GM23338 (cell line): ENCODE results near the gene PDE4B. TPM values are rescaled to one million over a fixed set of nuclear protein-coding genes. Genes with fewer than 3 reads are reported as not detected.

Experiments
- ATAC-seq: fragments of 200-7000 bp; cut with Tn5 transposase; 3 replicates; pipeline ENCODE4 v1.9.1; 2020
- DNase-seq: peaks from one replicate; pipeline ENCODE4 v3.0.0-alpha.2; 2015; ENCODE audit warnings: low spot score
- H2AFZ ChIP-seq: fragments of 200-600 bp; sonication (generic); 2 replicates; pipeline ENCODE4 v1.8.0; 2016; ENCODE audit warnings: antibody characterized with exemption, mild to moderate bottlenecking, moderate library complexity
- H3F3A ChIP-seq: fragments of 200-600 bp; sonication (generic); replicated peaks from 2 replicates; pipeline ENCODE4 v1.8.0; 2017; ENCODE audit warnings: antibody characterized with exemption, mixed run types, low read depth
- H3K27ac ChIP-seq: fragments of 200-600 bp; sonication (generic); 2 replicates; pipeline ENCODE4 v1.6.1; 2016; ENCODE audit warnings: low read depth
- H3K27me3 ChIP-seq: fragments of 200-600 bp; sonication (generic); 2 replicates; pipeline ENCODE4 v1.8.0; 2016; ENCODE audit warnings: mild to moderate bottlenecking, mixed run types, moderate library complexity; ENCODE audit not compliant: insufficient read depth
- H3K36me3 ChIP-seq: fragments of 200-600 bp; sonication (generic); 2 replicates; pipeline ENCODE4 v1.8.0; 2016; ENCODE audit warnings: mild to moderate bottlenecking; ENCODE audit not compliant: insufficient read depth
- H3K4me1 ChIP-seq: fragments of 200-600 bp; sonication (generic); 2 replicates; pipeline ENCODE4 v1.8.0; 2016; ENCODE audit warnings: mild to moderate bottlenecking, moderate library complexity; ENCODE audit not compliant: insufficient read depth
- H3K4me2 ChIP-seq: fragments of 200-600 bp; sonication (generic); 2 replicates; pipeline ENCODE4 v1.7.1; 2017; ENCODE audit warnings: mixed run types
- H3K4me3 ChIP-seq: fragments of 200-600 bp; sonication (generic); 2 replicates; pipeline ENCODE4 v1.6.1; 2016; ENCODE audit warnings: mixed run types
- H3K79me2 ChIP-seq: fragments of 200-600 bp; sonication (generic); replicated peaks from 2 replicates; pipeline ENCODE4 v1.8.0; 2017; ENCODE audit warnings: mild to moderate bottlenecking; ENCODE audit not compliant: insufficient read depth
- H3K9me2 ChIP-seq: fragments of 200-600 bp; sonication (generic); 2 replicates; pipeline ENCODE4 v1.8.0; 2017; ENCODE audit not compliant: insufficient read depth
- H4K20me1 ChIP-seq: fragments of 200-600 bp; sonication (generic); replicated peaks from 2 replicates; pipeline ENCODE4 v1.8.0; 2017; ENCODE audit warnings: mild to moderate bottlenecking; ENCODE audit not compliant: insufficient read depth
- H3K27ac Mint-ChIP-seq: 2 replicates; pipeline ENCODE4 v1.8.0; 2020; ENCODE audit warnings: inconsistent platforms, mild to moderate bottlenecking, moderate library complexity, mixed read lengths
- H3K27me3 Mint-ChIP-seq: 3 replicates; pipeline ENCODE4 v1.8.0; 2022; ENCODE audit warnings: low read depth, mild to moderate bottlenecking, moderate library complexity, mixed read lengths, inconsistent platforms; ENCODE audit not compliant: insufficient read depth, poor library complexity
- H3K36me3 Mint-ChIP-seq: 3 replicates; pipeline ENCODE4 v1.8.0; 2021; ENCODE audit warnings: low read depth, mild to moderate bottlenecking, inconsistent platforms, moderate library complexity, mixed read lengths
- H3K4me1 Mint-ChIP-seq: 3 replicates; pipeline ENCODE4 v1.8.0; 2020; ENCODE audit warnings: mild to moderate bottlenecking, inconsistent platforms, mixed read lengths
- H3K4me3 Mint-ChIP-seq: 3 replicates; pipeline ENCODE4 v1.8.0; 2021; ENCODE audit warnings: moderate library complexity, mild to moderate bottlenecking, inconsistent platforms, mixed read lengths
- H3K9me3 Mint-ChIP-seq: 3 replicates; pipeline ENCODE4 v1.8.0; 2020; ENCODE audit warnings: moderate library complexity, mild to moderate bottlenecking, inconsistent platforms, mixed read lengths
- CREB1 ChIP-seq: fragments of 250-450 bp; sonication (Bioruptor Pico); IDR thresholded peaks from 2 replicates; pipeline ENCODE4 v1.5.0; 2020; ENCODE audit warnings: low read depth, mild to moderate bottlenecking, moderate library complexity
- CTCF ChIP-seq, 2 experiments: fragments of 200-600 bp in 1 of 2; sonication (generic) in 1 of 2; conservative IDR thresholded peaks; 2 replicates each; pipeline versions ENCODE4 v1.5.1 to v1.6.1; 2016 to 2017; ENCODE audit warnings: antibody characterized with exemption in 2 of 2, low read depth in 2 of 2, mild to moderate bottlenecking in 2 of 2, moderate library complexity in 1 of 2
- EZH2 ChIP-seq: fragments of 200-600 bp; sonication (generic); IDR thresholded peaks from one replicate; pipeline ENCODE4 v1.8.0; 2017; ENCODE audit warnings: antibody characterized with exemption, mild to moderate bottlenecking, low read depth; ENCODE audit not compliant: unreplicated experiment
- EZH2phosphoT487 ChIP-seq: fragments of 200-600 bp; sonication (generic); IDR thresholded peaks from one replicate; pipeline ENCODE4 v1.8.1; 2018; ENCODE audit warnings: antibody characterized with exemption; ENCODE audit not compliant: unreplicated experiment
- JUNB ChIP-seq: IDR thresholded peaks from one replicate; pipeline ENCODE4 v1.6.1; 2016; ENCODE audit warnings: antibody characterized with exemption; ENCODE audit not compliant: unreplicated experiment
- NANOG ChIP-seq: IDR thresholded peaks from 2 replicates; pipeline ENCODE4 v1.6.1; 2016; ENCODE audit warnings: antibody characterized with exemption, borderline replicate concordance
- POLR2AphosphoS5 ChIP-seq: IDR thresholded peaks from 2 replicates; pipeline ENCODE4 v1.6.1; 2016; ENCODE audit warnings: antibody characterized with exemption, low read depth
- STAT1 ChIP-seq: IDR thresholded peaks from one replicate; pipeline ENCODE4 v1.6.1; 2016; ENCODE audit warnings: antibody characterized with exemption; ENCODE audit not compliant: unreplicated experiment
- ZNF331 ChIP-seq: fragments of 250-450 bp; sonication (Bioruptor Pico); IDR thresholded peaks from 2 replicates; pipeline ENCODE4 v1.5.0; 2020; ENCODE audit warnings: low read depth, mild to moderate bottlenecking, moderate library complexity
- polyA plus RNA-seq: library from polyadenylated mRNA; unstranded; fragments of >200 nt; fragmentation: Nextera tagmentation; extraction: Ambion mirVana; gene quantifications from 2 replicates; pipeline ENCODE4 v1.2.1, GENCODE V29; 2016
- total RNA-seq: library from RNA; depleted of rRNA; stranded (reverse); fragments of >200 nt; shearing (Covaris generic); gene quantifications from 2 replicates; pipeline ENCODE4 v1.2.3, GENCODE V29; 2014
- TF ChIP-seq, protein P1 (sequence below): IDR thresholded peaks from 2 replicates; pipeline ENCODE4 v1.6.1; 2016; ENCODE audit warnings: antibody characterized with exemption
- TF ChIP-seq, protein P2 (sequence below): fragments of 250-450 bp; sonication (Bioruptor Pico); IDR thresholded peaks from 2 replicates; pipeline ENCODE4 v1.5.0; 2020; ENCODE audit warnings: mild to moderate bottlenecking, moderate library complexity

Gene PDE4B
- total and polyA plus RNA-seq, 2 experiments from 2014 or later: 14.0 to 25.6 TPM

DNA sequence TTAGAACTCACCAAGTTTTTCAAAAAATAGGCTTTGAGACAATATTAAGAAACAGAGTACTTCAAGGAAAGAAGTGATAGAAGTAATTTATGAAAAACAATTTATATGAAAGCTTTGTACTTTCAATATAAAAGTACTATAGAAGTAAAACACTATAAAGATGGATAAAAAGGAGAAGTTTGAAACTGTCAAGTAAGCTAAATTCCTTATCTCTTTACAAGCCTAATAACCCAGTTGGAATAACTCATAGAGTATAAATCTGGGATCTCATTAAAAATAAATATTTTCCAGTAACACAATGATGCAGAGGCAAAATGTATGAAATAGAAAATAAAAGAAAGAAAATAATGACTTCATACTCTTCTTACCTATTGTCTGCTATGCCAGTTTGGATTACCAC is 232.5 kb downstream of the PDE4B start:
- Histone ChIP-seq H3K27ac (no peak overlapping the region), H3K4me1 (no peaks in the 10 kb centered on the region), H3F3A (no peaks in the 10 kb centered on the region), H3K36me3 (no peaks in the 10 kb centered on the region), H2AFZ (no peak overlapping the region), H4K20me1 (no peaks in the 10 kb centered on the region; the same call in 1 of the 2 replicates), H3K27me3 (no peaks in the 10 kb centered on the region), H3K9me2 (no peaks in the 10 kb centered on the region), H3K4me2 (no peak overlapping the region), H3K4me3 (no peak overlapping the region), H3K79me2 (no peaks in the 10 kb centered on the region)
- H3K27me3 Mint-ChIP-seq: no peaks in the 10 kb centered on the region
- TF ChIP-seq CTCF (conservative IDR thresholded peaks at IDR 0.05; ENCODE audit: low read depth in 2 of 2): no peak
- no peak for TF ChIP-seq STAT1
- no peak for TF ChIP-seq EZH2phosphoT487
- no peak for TF ChIP-seq CREB1 (CRISPR knock-in tag)
- TF ChIP-seq POLR2AphosphoS5: no peak
- TF ChIP-seq, protein P1, sequence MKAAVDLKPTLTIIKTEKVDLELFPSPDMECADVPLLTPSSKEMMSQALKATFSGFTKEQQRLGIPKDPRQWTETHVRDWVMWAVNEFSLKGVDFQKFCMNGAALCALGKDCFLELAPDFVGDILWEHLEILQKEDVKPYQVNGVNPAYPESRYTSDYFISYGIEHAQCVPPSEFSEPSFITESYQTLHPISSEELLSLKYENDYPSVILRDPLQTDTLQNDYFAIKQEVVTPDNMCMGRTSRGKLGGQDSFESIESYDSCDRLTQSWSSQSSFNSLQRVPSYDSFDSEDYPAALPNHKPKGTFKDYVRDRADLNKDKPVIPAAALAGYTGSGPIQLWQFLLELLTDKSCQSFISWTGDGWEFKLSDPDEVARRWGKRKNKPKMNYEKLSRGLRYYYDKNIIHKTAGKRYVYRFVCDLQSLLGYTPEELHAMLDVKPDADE: no peak
- TF ChIP-seq, protein P2, sequence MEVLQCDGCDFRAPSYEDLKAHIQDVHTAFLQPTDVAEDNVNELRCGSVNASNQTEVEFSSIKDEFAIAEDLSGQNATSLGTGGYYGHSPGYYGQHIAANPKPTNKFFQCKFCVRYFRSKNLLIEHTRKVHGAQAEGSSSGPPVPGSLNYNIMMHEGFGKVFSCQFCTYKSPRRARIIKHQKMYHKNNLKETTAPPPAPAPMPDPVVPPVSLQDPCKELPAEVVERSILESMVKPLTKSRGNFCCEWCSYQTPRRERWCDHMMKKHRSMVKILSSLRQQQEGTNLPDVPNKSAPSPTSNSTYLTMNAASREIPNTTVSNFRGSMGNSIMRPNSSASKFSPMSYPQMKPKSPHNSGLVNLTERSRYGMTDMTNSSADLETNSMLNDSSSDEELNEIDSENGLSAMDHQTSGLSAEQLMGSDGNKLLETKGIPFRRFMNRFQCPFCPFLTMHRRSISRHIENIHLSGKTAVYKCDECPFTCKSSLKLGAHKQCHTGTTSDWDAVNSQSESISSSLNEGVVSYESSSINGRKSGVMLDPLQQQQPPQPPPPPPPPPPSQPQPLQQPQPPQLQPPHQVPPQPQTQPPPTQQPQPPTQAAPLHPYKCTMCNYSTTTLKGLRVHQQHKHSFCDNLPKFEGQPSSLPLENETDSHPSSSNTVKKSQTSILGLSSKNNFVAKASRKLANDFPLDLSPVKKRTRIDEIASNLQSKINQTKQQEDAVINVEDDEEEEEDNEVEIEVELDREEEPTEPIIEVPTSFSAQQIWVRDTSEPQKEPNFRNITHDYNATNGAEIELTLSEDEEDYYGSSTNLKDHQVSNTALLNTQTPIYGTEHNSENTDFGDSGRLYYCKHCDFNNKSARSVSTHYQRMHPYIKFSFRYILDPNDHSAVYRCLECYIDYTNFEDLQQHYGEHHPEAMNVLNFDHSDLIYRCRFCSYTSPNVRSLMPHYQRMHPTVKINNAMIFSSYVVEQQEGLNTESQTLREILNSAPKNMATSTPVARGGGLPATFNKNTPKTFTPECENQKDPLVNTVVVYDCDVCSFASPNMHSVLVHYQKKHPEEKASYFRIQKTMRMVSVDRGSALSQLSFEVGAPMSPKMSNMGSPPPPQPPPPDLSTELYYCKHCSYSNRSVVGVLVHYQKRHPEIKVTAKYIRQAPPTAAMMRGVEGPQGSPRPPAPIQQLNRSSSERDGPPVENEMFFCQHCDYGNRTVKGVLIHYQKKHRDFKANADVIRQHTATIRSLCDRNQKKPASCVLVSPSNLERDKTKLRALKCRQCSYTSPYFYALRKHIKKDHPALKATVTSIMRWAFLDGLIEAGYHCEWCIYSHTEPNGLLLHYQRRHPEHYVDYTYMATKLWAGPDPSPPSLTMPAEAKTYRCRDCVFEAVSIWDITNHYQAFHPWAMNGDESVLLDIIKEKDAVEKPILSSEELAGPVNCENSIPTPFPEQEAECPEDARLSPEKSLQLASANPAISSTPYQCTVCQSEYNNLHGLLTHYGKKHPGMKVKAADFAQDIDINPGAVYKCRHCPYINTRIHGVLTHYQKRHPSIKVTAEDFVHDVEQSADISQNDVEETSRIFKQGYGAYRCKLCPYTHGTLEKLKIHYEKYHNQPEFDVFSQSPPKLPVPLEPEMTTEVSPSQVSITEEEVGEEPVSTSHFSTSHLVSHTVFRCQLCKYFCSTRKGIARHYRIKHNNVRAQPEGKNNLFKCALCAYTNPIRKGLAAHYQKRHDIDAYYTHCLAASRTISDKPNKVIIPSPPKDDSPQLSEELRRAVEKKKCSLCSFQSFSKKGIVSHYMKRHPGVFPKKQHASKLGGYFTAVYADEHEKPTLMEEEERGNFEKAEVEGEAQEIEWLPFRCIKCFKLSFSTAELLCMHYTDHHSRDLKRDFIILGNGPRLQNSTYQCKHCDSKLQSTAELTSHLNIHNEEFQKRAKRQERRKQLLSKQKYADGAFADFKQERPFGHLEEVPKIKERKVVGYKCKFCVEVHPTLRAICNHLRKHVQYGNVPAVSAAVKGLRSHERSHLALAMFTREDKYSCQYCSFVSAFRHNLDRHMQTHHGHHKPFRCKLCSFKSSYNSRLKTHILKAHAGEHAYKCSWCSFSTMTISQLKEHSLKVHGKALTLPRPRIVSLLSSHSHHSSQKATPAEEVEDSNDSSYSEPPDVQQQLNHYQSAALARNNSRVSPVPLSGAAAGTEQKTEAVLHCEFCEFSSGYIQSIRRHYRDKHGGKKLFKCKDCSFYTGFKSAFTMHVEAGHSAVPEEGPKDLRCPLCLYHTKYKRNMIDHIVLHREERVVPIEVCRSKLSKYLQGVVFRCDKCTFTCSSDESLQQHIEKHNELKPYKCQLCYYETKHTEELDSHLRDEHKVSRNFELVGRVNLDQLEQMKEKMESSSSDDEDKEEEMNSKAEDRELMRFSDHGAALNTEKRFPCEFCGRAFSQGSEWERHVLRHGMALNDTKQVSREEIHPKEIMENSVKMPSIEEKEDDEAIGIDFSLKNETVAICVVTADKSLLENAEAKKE: no peak
- no peak for TF ChIP-seq ZNF331
- TF ChIP-seq EZH2: no peak
- no peak for TF ChIP-seq NANOG
- no peak for TF ChIP-seq JUNB
- no peak overlapping the region for H3K27ac Mint-ChIP-seq
- no peak for ATAC-seq
- H3K9me3 Mint-ChIP-seq: peaks cover 4% of the 10 kb centered on the region; the same call in 1 of the 3 replicates
- no peak for DNase-seq
- H3K4me3 Mint-ChIP-seq: no peak overlapping the region
- no peaks in the 10 kb centered on the region for H3K4me1 Mint-ChIP-seq
- no peaks in the 10 kb centered on the region for H3K36me3 Mint-ChIP-seq
